Heart right ventricle (tissue), 16 donors: ENCODE results near the gene TNNT3. TPM values are rescaled to one million over a fixed set of nuclear protein-coding genes. Genes with fewer than 3 reads are reported as not detected.

ENCODE experiments used
- ATAC-seq, 8 donors: fragments of 200-7000 bp; cut with Tn5 transposase; one replicate each; pipeline ENCODE4 v1.9.1; 2020; ENCODE audit warnings: mild to moderate bottlenecking in 8 of 8, moderate library complexity in 8 of 8, moderate number of reproducible peaks in 1 of 8
- DNase-seq, 2 donors: peaks; one replicate each; pipeline ENCODE4 v3.0.0-alpha.2; 2020
- H3K27ac ChIP-seq, 10 donors: fragments of 200-600 bp; sonication (generic) in 2 of 10; one replicate each; pipeline versions ENCODE4 v1.5.0 to v1.8.0; 2020 to 2022; ENCODE audit warnings: mild to moderate bottlenecking in 3 of 10
- H3K27me3 ChIP-seq, 7 donors: fragments of 200-600 bp; one replicate each; pipeline ENCODE4 v1.8.0; 2021 to 2022; ENCODE audit warnings: mild to moderate bottlenecking in 2 of 7
- H3K36me3 ChIP-seq, 9 donors: fragments of 200-600 bp; sonication (generic) in 1 of 9; one replicate each; pipeline versions ENCODE4 v1.5.0 to v1.8.0; 2020 to 2022; ENCODE audit warnings: mild to moderate bottlenecking in 2 of 9
- H3K4me1 ChIP-seq, 9 donors: fragments of 200-600 bp; sonication (generic) in 1 of 9; one replicate each; pipeline versions ENCODE4 v1.5.0 to v1.8.0; 2020 to 2022; ENCODE audit warnings: mild to moderate bottlenecking in 4 of 9
- H3K4me3 ChIP-seq, 10 donors: fragments of 200-600 bp; sonication (generic) in 2 of 10; one replicate each; pipeline versions ENCODE4 v1.5.0 to v1.8.0; 2020 to 2022; ENCODE audit warnings: mild to moderate bottlenecking in 7 of 10, moderate library complexity in 2 of 10
- H3K9me3 ChIP-seq, 11 donors: fragments of 200-600 bp in 10 of 11; sonication (generic) in 2 of 11; one replicate each; pipeline versions ENCODE4 v1.5.0 to v1.8.0; 2013 to 2022; ENCODE audit warnings: mild to moderate bottlenecking in 2 of 11, control low read depth in 1 of 11, moderate library complexity in 1 of 11
- CTCF ChIP-seq, 9 donors: fragments of 200-600 bp; sonication (generic) in 2 of 9; IDR thresholded peaks; one replicate each; pipeline versions ENCODE4 v1.5.0 to v1.8.0; 2021 to 2022; ENCODE audit warnings: antibody characterized with exemption in 9 of 9, mild to moderate bottlenecking in 5 of 9, moderate library complexity in 1 of 9
- WGBS, 2 donors: extraction: QIAGEN DNeasy Blood & Tissue Kit; methylation state at CpG; one replicate each; pipeline ENCODE4 v1.1.7; 2013; ENCODE audit warnings: inconsistent platforms in 1 of 2; 5-methylcytosine and 5-hydroxymethylcytosine counted together
- intact Hi-C, 10 donors: fragments of 100-400 bp; cut with DNase I; formaldehyde crosslinking; loops; one replicate each; pipeline versions ENCODE4 v1.11.1 to v1.14.2; 2022
- polyA plus RNA-seq, 2 donors: library from polyadenylated mRNA; stranded (reverse); fragments of 200-250 nt; gene quantifications; one replicate each; pipeline ENCODE4 v1.2.3, GENCODE V29; 2013
- total RNA-seq, 10 donors: library from RNA; stranded (reverse); fragmentation: NEBNext Ultra II Directional in 3 of 10; extraction: Animal tissue kit (Norgen Biotek cat#: 25700) in 3 of 10; gene quantifications; one replicate each; pipeline versions ENCODE4 v1.2.1 to v1.2.4, GENCODE V29; 2021 to 2023
- donor health status: Arrhythmogenic right ventricular cardiomyopathy.
- donor health status: ischemic (EF 13 %, LVEDD 7.1; RV severe dilation, severe dysfunction).
- donor health status: healthy with polysubstance abuse.
- donor health status: DM: no; HTN: yes; CAD: no.
- donor health status: DM: no; HTN: no; CAD: no.
- donor health status: ischemic (EF 25% LVEDD 6.9; RV normal size, moderate dysfunction).
- donor health status: ischemic (EF 25% LVEDD 5.7; RV mildly dilated, moderate dysfunction).
- donor health status: healthy.
- donor health status: DM: yes; HTN: yes; CAD: no.
- donor health status: Ischemic cardiomyopathy.
- donor health status: ischemic (EF 35%, LVEDD 5.7; RV mildly dilated, moderate dysfunction).
- donor health status: nonischemic (EF 11% LVEDD 7.7; RV severe dilation, severe dysfunction).
- donor health status: DM: yes; HTN: yes; CAD: no.
- donor health status: PGD.
- donor health status: ischemic (EF 29% LVEDD 5.4; RV normal size, mild dysfunction).
- donor health status: nonischemic (EF 23%, LVEDD 6.1; RV moderate dilation, normal function).

The TNNT3 gene
- total and polyA plus RNA-seq, 12 donors = 12.5 to 49.9 (median 44.4) TPM

DNA sequence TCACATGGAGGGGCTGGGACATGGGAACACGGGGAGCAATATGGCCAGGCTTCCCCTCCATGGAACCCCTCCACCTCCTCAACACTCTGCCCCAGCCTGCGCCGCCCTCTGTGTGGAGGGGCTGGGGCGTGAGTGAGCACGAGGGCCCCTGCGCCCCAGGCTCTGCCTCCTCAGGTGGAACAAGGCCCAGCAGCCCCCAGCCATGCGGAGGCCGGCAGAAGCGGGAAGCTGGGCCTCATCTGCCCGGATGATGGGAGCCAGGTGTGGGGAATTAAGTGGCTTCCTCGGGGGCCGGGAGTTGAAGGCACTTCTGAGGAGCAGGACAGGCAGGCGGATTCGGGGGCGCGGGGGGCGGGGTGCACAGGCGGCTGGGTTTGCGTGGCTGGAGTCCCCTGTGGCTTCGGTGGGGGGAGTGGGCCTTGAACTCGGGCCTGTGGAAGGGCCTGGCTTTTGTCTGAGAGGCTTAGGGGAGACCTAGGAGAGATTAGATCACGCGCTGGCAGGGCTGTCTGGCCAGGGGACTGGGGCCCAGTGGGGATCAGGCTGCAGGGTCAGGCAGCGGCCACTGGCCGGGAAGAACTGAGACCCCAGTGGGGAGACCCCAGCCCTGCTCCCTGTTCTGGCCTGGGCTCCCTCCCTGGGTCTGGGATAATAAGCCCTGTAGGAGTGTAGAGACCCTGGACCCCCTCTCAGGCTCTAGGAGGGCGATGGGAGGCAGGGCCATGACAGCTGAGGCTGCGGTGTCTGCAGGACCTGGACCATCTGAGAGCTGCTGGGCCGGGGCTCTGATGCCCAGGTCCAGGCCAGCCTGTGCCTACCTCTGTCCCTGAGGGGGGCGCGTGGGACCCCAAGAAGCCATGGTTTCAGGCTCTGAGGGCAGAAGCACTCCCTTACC is 41.1 kb upstream of the TNNT3 start:
- Histone ChIP-seq H3K9me3 (no peaks in the 10 kb centered on the region), H3K27me3 (no peaks in the 10 kb centered on the region), H3K4me3 (no peak overlapping the region), H3K4me1 (peaks cover 44 to 91% (median 76%) of the 10 kb centered on the region in 9 donors), H3K36me3 (peaks cover 0 to 23% (median 0%) of the 10 kb centered on the region in 9 donors), H3K27ac (peak overlapping the region; percentile 76 to 100 (median 94))
- DNase-seq = peak; percentile 32 to 47
- TF ChIP-seq CTCF (IDR thresholded peaks at IDR 0.05) = no peak
- ATAC-seq = peak in 2 of 8 donors; percentile 4 to 14
- intact Hi-C loops = loop anchor here in 1 of 10 donors (5.0 kb wide), 1 partner anchor 36 kb away; no protein-coding TSS in a partner anchor
- 79 to 81% methylated on average over 30 of the region's 30 CpGs for WGBS, 2 donors

DNA sequence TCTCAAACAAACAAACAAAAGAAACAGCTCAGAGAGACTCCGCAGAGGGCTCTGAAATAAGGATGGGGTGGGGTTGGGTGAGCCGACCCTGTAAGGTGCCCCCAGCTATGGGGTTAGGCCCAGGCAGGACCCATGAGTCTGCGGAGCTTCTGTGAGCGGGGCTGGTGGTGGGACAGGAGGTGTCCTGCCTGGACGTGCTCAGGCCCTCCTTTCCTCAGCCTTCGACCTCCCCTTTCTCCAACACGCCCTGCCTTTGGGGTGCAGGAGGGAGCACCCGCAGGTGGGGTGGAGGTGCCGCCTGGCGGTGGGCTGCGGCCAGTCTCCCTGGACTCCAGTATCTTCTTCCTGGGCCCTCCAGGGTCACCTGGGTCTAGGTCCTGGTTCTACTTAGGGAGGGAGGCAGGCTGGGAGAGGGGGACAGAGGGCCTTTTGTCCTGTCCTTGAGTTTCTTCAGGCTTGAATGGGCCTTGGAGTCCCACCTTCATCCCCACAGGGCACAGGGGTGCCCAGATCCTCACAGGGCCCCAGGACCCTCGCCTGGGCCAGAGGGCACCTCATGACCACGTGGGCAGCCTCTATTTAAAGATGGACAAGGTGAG is 40.1 kb upstream of the TNNT3 start:
- peaks cover 0 to 34% (median 0%) of the 10 kb centered on the region in 9 donors for H3K36me3 ChIP-seq
- peaks cover 44 to 89% (median 76%) of the 10 kb centered on the region in 9 donors for H3K4me1 ChIP-seq
- no peak for TF ChIP-seq CTCF (IDR thresholded peaks at IDR 0.05)
- ATAC-seq (no peak), DNase-seq (peak in 1 of 2 donors; percentile 15)
- no peaks in the 10 kb centered on the region for H3K9me3 ChIP-seq
- H3K27ac ChIP-seq = peak overlapping the region; percentile 88 to 100 (median 96)
- H3K4me3 ChIP-seq = no peak overlapping the region
- intact Hi-C loops = loop anchor here in 1 of 10 donors (5.0 kb wide), 1 partner anchor 37 kb away; no protein-coding TSS in a partner anchor
- no peaks in the 10 kb centered on the region for H3K27me3 ChIP-seq
- WGBS, 2 donors = 87 to 93% methylated on average over 13 of the region's 13 CpGs

DNA sequence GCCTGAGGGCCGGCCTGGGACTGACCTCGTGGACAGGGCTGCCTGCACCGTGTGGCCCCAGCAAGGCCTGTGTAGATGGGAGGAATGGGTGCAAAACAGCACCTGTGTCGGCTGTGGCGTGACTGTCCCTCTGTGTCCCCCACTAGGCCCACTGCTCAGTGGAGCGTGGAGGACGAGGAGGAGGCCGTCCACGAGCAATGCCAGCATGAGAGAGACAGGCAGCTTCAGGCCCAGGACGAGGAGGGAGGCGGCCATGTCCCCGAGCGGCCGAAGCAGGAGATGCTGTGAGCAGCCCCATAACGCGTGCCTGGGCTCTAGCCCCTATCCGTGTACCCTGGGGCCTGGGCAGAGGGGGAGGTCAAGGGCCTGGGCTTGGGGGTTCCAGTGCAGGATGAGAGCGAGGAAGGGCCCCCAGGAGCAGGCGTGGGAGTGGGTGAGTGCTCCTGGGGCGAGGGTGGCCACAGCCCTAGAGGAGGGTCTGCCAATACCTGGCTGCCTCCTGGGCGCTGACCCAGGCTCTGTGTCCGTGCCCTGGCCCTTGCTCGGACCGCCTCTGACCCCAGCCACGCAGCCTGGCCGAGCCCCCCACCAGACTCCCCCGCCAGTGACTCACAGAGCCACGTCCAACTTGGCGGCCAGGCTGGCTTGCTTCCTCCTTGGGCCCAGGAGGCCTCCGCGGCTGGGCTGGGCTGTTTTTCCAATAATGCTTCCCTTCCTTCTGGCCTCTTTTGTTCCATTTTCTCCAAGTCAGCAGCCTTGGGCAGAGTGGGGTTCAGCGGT is 39.4 kb upstream of the TNNT3 start:
- H3K4me3 ChIP-seq = no peak overlapping the region
- H3K27me3 ChIP-seq = no peaks in the 10 kb centered on the region
- DNase-seq (peak; percentile 82 to 84), ATAC-seq (peak; percentile 45 to 73 (median 64))
- H3K9me3 ChIP-seq = no peaks in the 10 kb centered on the region
- intact Hi-C loops = loop anchor here in 8 of 10 donors (2.0 to 10.0 kb wide), 8 partner anchors 37 to 275 kb away; partner anchors contain the start of genes TNNT3 (in 5 of the 8) and TNNI2 (in 3 of the 8)
- H3K36me3 ChIP-seq = peaks cover 0 to 41% (median 0%) of the 10 kb centered on the region in 9 donors
- peaks cover 44 to 82% (median 70%) of the 10 kb centered on the region in 9 donors for H3K4me1 ChIP-seq
- H3K27ac ChIP-seq = peak overlapping the region; percentile 88 to 100 (median 96)
- no peak for TF ChIP-seq CTCF (IDR thresholded peaks at IDR 0.05)
- WGBS, 2 donors = 56 to 67% methylated on average over 30 to 32 of the region's 32 CpGs
